Measurements from ENCODE around the gene LRRC46. TPM values are rescaled to one million over a fixed set of nuclear protein-coding genes. Genes with fewer than 3 reads are reported as not detected.
A peak's percentile ranks its signal among the peaks of the same experiment; 100 is the strongest.

LRRC46 gene
- total RNA-seq, 1 experiment from 2014 or later: 0.44 TPM

DNA sequence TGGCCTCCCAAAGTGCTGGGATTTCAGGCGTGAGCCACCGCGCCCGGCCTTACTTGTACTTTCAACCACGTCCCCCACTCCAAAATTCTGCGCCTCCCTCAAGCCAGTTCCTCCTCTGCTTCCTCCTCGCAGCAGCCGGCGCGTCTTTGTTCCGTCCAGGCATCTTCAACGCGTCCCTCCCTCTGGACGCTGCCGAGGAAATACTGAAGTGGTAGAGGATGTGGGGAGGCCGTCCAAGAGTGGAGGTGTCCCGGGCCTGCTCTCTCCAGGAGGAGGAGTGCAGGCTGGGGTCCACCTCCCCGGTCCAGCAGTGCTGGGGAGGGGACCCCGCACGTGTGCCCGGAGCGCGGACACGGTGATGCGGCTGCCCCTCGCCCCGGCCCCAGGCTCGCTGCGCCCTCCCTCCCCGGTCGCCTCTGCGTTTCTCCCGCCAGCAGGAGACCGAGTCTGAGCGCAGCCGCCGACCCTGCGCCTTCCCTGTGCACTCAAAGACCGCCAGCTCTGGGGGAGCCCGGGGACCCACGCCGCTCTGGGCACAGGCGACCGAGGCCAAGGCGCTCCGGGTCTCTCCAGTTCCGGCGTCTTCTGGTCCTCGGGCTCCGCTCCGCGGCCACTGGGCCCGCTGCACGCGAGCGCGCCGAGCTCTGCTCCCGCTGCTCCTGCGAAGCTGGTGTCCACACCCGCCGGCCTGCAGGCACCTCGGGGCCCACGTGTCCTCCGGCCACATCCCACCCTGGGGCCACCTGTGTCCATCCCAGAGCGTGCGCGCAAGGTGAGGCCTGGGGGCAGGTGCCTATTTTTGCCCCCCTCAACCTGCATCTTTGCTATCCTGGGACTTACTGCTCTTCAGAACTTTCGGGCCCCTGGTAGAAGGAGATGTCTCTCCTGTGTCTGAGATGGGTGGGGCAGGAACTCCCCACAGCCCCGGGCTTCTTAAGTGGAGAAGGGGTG, 41.6 kb upstream of the LRRC46 start:
- peak; percentile 72 for DNase-seq
- peak; percentile 98 for ATAC-seq
- Histone ChIP-seq H3K27ac (ENCODE audit: low read length) (no peak overlapping the region), H3K36me3 (ENCODE audit: low read depth, low read length) (no peaks in the 10 kb centered on the region), H3K9me2 (replicated peaks; ENCODE audit: low read length) (no peaks in the 10 kb centered on the region), H3K27me3 (ENCODE audit: low read length) (peaks cover 77% of the 10 kb centered on the region), H3K79me2 (ENCODE audit: low read length) (no peaks in the 10 kb centered on the region), H4K20me1 (ENCODE audit: low read length) (no peaks in the 10 kb centered on the region), H3K4me3 (ENCODE audit: low read length) (peak overlapping the region; percentile 57; the same call in 1 of the 2 replicates), H2AFZ (ENCODE audit: low read length) (peak overlapping the region; percentile 66), H3K9ac (ENCODE audit: low read length) (no peak overlapping the region), H3F3A (ENCODE audit: low read length, unreplicated experiment) (no peaks in the 10 kb centered on the region), H3K4me1 (ENCODE audit: insufficient read depth, low read length) (no peaks in the 10 kb centered on the region), H3K9me3 (ENCODE audit: low read length) (no peaks in the 10 kb centered on the region), H3K4me2 (ENCODE audit: low read length) (peak overlapping the region; percentile 67)
- CTCF ChIA-PET: interaction anchor here (0.5 to 1.0 kb wide), 2 partner anchors 86 to 92 kb away, joined by 4 to 11 read pairs; no protein-coding TSS in a partner anchor
- POLR2A ChIA-PET (ENCODE audit: unreplicated experiment): no interaction called here
- no TSS peak for BruUV-seq (replicated peaks)
- TF ChIP-seq EZH2 (IDR thresholded peaks at IDR 0.05; ENCODE audit: low read length, unreplicated experiment): peak; percentile 32
- TF ChIP-seq EZH2phosphoT487 (IDR thresholded peaks at IDR 0.05; ENCODE audit: borderline replicate concordance, low read length): no peak
- TF ChIP-seq CTCF (conservative IDR thresholded peaks at IDR 0.05; ENCODE audit: low read depth, low read length): peak; percentile 58
- intact Hi-C loops (cut with micrococcal nuclease): no loop called here

GRCh38 chr17:47791025-47791424, 40.4 kb upstream of the LRRC46 start:
- ChIA-PET POLR2A (ENCODE audit: unreplicated experiment) (no interaction called here), CTCF (interaction anchor here (0.6 kb wide), 1 partner anchor 227 kb away, joined by 13 read pairs; no protein-coding TSS in a partner anchor)
- no peaks in the 10 kb centered on the region for H3K9me2 ChIP-seq (replicated peaks; ENCODE audit: low read length)
- no peak overlapping the region for H3K4me2 ChIP-seq (ENCODE audit: low read length)
- H3K27me3 ChIP-seq (ENCODE audit: low read length): peaks cover 86% of the 10 kb centered on the region
- no peaks in the 10 kb centered on the region for H3K9me3 ChIP-seq (ENCODE audit: low read length)
- ATAC-seq (no peak), DNase-seq (no peak)
- intact Hi-C loops (cut with micrococcal nuclease): no loop called here
- BruUV-seq (replicated peaks): no TSS peak
- H3K4me1 ChIP-seq (ENCODE audit: insufficient read depth, low read length): no peaks in the 10 kb centered on the region
- no peaks in the 10 kb centered on the region for H4K20me1 ChIP-seq (ENCODE audit: low read length)
- no peak overlapping the region for H3K27ac ChIP-seq (ENCODE audit: low read length)
- no peak for TF ChIP-seq CTCF (conservative IDR thresholded peaks at IDR 0.05; ENCODE audit: low read depth, low read length)
- peak; percentile 2 for TF ChIP-seq EZH2 (IDR thresholded peaks at IDR 0.05; ENCODE audit: low read length, unreplicated experiment)
- no peak for TF ChIP-seq EZH2phosphoT487 (IDR thresholded peaks at IDR 0.05; ENCODE audit: borderline replicate concordance, low read length)
- no peaks in the 10 kb centered on the region for H3K79me2 ChIP-seq (ENCODE audit: low read length)
- no peaks in the 10 kb centered on the region for H3K36me3 ChIP-seq (ENCODE audit: low read depth, low read length)
- H2AFZ ChIP-seq (ENCODE audit: low read length): no peak overlapping the region
- no peak overlapping the region for H3K4me3 ChIP-seq (ENCODE audit: low read length)
- no peak overlapping the region for H3K9ac ChIP-seq (ENCODE audit: low read length)
- no peaks in the 10 kb centered on the region for H3F3A ChIP-seq (ENCODE audit: low read length, unreplicated experiment)

DNA sequence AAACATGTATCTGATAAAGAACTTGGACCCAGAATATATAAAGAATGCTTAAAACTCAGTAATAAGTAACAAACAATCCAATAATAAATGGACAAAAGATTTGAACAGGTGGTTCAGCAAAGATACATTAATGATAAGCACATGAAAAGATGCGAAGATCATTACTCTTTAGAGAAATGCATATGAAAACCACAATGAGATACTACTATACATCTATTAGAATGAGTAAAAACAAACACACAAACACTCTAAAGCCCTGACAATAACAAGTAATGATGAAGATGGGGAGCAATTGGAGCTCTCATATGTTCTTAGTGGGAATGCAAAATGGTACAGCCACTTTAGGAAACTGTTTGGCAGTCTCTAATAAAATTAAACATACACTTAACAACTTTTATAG, 39.0 kb upstream of the LRRC46 start:
- no peak overlapping the region for H3K9ac ChIP-seq (ENCODE audit: low read length)
- H3K79me2 ChIP-seq (ENCODE audit: low read length): no peaks in the 10 kb centered on the region
- no peak overlapping the region for H2AFZ ChIP-seq (ENCODE audit: low read length)
- H3K27me3 ChIP-seq (ENCODE audit: low read length): peaks cover 74% of the 10 kb centered on the region
- no TSS peak for BruUV-seq (replicated peaks)
- H3K4me1 ChIP-seq (ENCODE audit: insufficient read depth, low read length): no peaks in the 10 kb centered on the region
- H3K9me3 ChIP-seq (ENCODE audit: low read length): no peaks in the 10 kb centered on the region
- no peak for TF ChIP-seq EZH2 (IDR thresholded peaks at IDR 0.05; ENCODE audit: low read length, unreplicated experiment)
- no peak for TF ChIP-seq CTCF (conservative IDR thresholded peaks at IDR 0.05; ENCODE audit: low read depth, low read length)
- TF ChIP-seq EZH2phosphoT487 (IDR thresholded peaks at IDR 0.05; ENCODE audit: borderline replicate concordance, low read length): no peak; the same call in 1 of the 2 replicates
- DNase-seq (no peak), ATAC-seq (no peak)
- no peak overlapping the region for H3K4me3 ChIP-seq (ENCODE audit: low read length)
- no peak overlapping the region for H3K27ac ChIP-seq (ENCODE audit: low read length)
- POLR2A ChIA-PET (ENCODE audit: unreplicated experiment): no interaction called here
- H3K9me2 ChIP-seq (replicated peaks; ENCODE audit: low read length): no peaks in the 10 kb centered on the region
- CTCF ChIA-PET: no interaction called here
- no peaks in the 10 kb centered on the region for H3K36me3 ChIP-seq (ENCODE audit: low read depth, low read length)
- intact Hi-C loops (cut with micrococcal nuclease): no loop called here
- H3F3A ChIP-seq (ENCODE audit: low read length, unreplicated experiment): no peaks in the 10 kb centered on the region
- H3K4me2 ChIP-seq (ENCODE audit: low read length): no peak overlapping the region
- H4K20me1 ChIP-seq (ENCODE audit: low read length): no peaks in the 10 kb centered on the region

All from PC-3 (cell line).